DND-41 (cell line): Measurements from ENCODE around the gene CRABP1.

Experiments used
- EZH2 ChIP-seq: IDR thresholded peaks from 3 replicates; pipeline ENCODE4 v1.6.1; 2012; ENCODE audit warnings: borderline replicate concordance, low read depth, mild to moderate bottlenecking, moderate library complexity, low read length, inconsistent platforms; ENCODE audit not compliant: severe bottlenecking
- TF ChIP-seq, protein P1 (sequence below): IDR thresholded peaks from 2 replicates; pipeline ENCODE4 v1.5.1; 2012; ENCODE audit warnings: borderline replicate concordance, low read length, moderate library complexity, mild to moderate bottlenecking; ENCODE audit not compliant: poor library complexity, severe bottlenecking; ENCODE audit errors: extremely low read depth

DNA sequence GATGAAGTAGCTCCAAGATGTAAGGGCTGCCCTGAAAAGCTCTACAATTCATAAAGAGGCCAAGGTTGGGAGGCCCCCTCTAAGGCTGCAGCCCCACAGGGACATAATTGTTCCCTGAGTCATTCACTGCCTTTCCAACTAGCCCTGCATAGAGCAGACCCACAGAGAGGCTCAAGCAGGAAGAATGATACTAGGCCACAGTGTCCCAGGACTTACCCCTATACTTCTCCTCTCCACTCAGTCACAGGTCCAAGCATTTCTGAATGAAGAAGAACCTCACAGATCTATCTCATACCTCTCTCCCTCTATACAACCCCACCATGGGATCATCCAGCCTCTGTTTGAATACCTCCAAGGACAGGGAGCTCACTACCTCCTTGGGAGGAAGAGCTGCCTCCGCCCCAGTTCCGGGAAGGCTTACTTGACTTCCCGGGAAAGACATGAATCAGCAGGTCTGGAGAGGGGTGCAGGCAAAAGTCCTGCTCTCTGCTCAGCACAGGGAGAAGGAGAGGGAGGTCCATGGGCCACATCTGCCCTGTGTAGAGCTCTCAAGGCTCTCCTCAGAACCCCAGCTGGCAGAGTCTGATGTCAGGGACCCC is 33.9 kb upstream of the CRABP1 start:
- TF ChIP-seq EZH2: no peak
- TF ChIP-seq, protein P1, sequence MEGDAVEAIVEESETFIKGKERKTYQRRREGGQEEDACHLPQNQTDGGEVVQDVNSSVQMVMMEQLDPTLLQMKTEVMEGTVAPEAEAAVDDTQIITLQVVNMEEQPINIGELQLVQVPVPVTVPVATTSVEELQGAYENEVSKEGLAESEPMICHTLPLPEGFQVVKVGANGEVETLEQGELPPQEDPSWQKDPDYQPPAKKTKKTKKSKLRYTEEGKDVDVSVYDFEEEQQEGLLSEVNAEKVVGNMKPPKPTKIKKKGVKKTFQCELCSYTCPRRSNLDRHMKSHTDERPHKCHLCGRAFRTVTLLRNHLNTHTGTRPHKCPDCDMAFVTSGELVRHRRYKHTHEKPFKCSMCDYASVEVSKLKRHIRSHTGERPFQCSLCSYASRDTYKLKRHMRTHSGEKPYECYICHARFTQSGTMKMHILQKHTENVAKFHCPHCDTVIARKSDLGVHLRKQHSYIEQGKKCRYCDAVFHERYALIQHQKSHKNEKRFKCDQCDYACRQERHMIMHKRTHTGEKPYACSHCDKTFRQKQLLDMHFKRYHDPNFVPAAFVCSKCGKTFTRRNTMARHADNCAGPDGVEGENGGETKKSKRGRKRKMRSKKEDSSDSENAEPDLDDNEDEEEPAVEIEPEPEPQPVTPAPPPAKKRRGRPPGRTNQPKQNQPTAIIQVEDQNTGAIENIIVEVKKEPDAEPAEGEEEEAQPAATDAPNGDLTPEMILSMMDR: no peak
